NCI-H2196 treated with DMSO at 0.1 percent for 48 hours (cell line): ENCODE data around the gene RNF38.
"Not testable (repeated sequence)": the region's sequence is repeated elsewhere in the genome, so short reads cannot be mapped to it uniquely, and the experiment has no call there.

Source experiments
- DNase-seq: peaks from one replicate; lab custom pipeline; 2025; ENCODE audit not compliant: unreplicated experiment; lab: John Stamatoyannopoulos, UW

RNF38 gene

DNA sequence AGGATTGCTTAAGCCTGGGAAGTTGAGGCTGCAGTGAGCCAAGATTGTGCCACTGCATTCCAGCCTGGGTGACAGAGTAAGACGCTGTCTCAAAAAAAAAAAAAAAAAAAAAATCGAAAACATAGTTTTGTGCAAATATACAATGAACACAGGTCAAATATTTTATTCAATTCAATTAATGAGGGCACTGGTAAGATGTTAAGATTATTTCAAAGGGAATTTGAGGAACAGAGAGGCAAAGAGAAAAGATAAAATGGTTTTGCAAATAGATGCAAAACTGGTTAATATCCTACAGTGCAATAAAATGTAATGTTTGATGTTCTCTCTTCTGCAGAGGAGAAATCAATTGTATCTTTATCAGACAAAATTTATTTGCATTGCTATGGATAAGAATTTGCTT is 102.3 kb downstream of the RNF38 start:
- DNase-seq = no peak

DNA sequence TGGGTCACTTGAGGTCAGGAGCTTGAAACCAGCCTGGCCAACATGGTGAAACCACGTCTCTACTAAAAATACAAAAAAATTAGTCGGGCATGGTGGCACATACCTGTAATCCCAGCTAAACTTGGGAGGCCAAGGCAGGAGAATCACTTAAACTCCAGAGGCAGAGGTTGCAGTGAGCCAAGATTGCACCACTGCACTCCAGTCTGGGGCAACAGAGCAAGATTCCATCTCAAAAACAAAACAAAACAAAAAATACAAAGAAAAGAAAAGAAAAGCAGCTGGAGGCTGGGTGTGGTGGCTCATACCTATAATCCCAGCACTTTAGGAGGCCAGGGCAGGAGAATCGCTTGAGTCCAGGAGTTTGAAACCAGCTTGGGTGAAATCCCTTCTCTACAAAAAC is 105.1 kb downstream of the RNF38 start:
- DNase-seq = not testable (repeated sequence)

DNA sequence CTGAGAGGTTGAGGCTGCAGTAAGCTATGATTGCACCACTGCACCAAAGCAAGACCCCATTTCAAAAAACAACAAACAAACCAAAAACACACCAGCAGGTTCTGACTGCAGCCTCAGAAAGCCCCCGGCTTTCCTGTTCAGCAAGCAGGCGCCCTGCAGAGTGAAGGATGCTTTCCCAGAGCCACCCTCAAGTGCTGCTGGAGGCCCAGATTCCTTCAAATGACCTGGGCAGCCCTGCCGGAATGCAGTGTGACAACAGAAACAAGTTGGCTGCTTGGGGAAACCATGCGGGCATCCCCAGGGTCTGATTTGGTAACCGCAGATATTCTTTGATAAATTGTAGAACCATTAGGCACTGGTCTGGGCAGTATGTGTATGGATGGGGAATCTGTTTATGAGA is 106.2 kb downstream of the RNF38 start:
- DNase-seq = no peak

- no peak for DNase-seq
Measured at GRCh38 chr9:36293171-36293570, 106.9 kb downstream of the RNF38 start.

GRCh38 chr9:36292641-36293040 is 107.4 kb downstream of the RNF38 start:
- no peak for DNase-seq

DNA sequence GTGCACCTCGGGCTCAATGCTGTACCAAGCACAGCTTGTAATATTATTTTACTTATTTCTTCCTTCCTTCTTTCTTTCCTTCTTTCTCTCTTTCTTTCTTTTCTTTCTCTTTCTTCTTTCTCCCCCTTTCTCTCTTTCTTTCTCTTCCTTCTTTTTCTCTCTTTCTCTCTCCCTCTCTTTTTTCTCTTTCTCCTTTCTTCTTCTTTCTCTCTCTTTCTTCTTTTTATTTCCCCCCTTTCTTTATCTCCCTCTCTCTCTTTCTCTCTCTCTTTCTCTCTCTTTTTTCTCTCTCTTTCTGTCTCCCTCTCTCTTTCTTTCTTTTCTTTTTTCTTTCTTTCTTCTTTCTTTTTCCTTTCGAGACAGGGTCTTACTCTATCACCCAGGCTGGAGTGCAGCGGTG is 109.1 kb downstream of the RNF38 start:
- no peak for DNase-seq

GRCh38 chr9:36289836-36290435 is 110.1 kb downstream of the RNF38 start:
- DNase-seq = no peak

GRCh38 chr9:36288070-36288469 is 112.0 kb downstream of the RNF38 start:
- DNase-seq = no peak
